Trophoblast cell (in vitro differentiated cells and primary cell): Measurements from ENCODE around the gene GMCL1.
"Not testable (repeated sequence)": the region's sequence is repeated elsewhere in the genome, so short reads cannot be mapped to it uniquely, and the experiment has no call there.

ENCODE experiments used
- DNase-seq, 2 donors: peaks; one replicate each; pipeline ENCODE4 v3.0.0-alpha.2; 2016
- H2AFZ ChIP-seq: 2 replicates; pipeline ENCODE4 v1.6.1; 2013; ENCODE audit warnings: low read length, moderate library complexity, mild to moderate bottlenecking; ENCODE audit not compliant: insufficient read depth, poor library complexity
- H2AK5ac ChIP-seq: 2 replicates; pipeline ENCODE4 v1.6.1; 2013; ENCODE audit warnings: mild to moderate bottlenecking, low read length
- H2BK120ac ChIP-seq: 2 replicates; pipeline ENCODE4 v1.6.1; 2013; ENCODE audit warnings: low read length, mild to moderate bottlenecking, moderate library complexity; ENCODE audit not compliant: insufficient read depth, poor library complexity
- H2BK12ac ChIP-seq: 2 replicates; pipeline ENCODE4 v1.6.1; 2013; ENCODE audit warnings: mild to moderate bottlenecking, low read length, moderate library complexity
- H2BK5ac ChIP-seq: 2 replicates; pipeline ENCODE4 v1.6.1; 2013; ENCODE audit warnings: low read length, low read depth, moderate library complexity, mild to moderate bottlenecking; ENCODE audit not compliant: poor library complexity
- H3K14ac ChIP-seq: 2 replicates; pipeline ENCODE4 v1.6.1; 2013; ENCODE audit warnings: mild to moderate bottlenecking, low read length
- H3K18ac ChIP-seq: 2 replicates; pipeline ENCODE4 v1.6.1; 2013; ENCODE audit warnings: mild to moderate bottlenecking, low read length
- H3K23ac ChIP-seq: 2 replicates; pipeline ENCODE4 v1.6.1; 2013; ENCODE audit warnings: low read length
- H3K27ac ChIP-seq: 2 replicates; pipeline ENCODE4 v1.5.1; 2013; ENCODE audit warnings: low read depth, mild to moderate bottlenecking, inconsistent platforms, low read length, moderate library complexity
- H3K27me3 ChIP-seq: 2 replicates; pipeline ENCODE4 v1.6.1; 2013; ENCODE audit warnings: inconsistent platforms, mild to moderate bottlenecking, low read length, moderate library complexity; ENCODE audit not compliant: insufficient read depth
- H3K36me3 ChIP-seq, 2 experiments: 1 replicate in 1 of 2; 2 replicates in 1 of 2; pipeline ENCODE4 v1.6.1; 2013; ENCODE audit warnings: low read length in 2 of 2, mild to moderate bottlenecking in 2 of 2, moderate library complexity in 1 of 2; ENCODE audit not compliant: insufficient read depth in 2 of 2, control insufficient read depth in 1 of 2
- H3K4ac ChIP-seq: 2 replicates; pipeline ENCODE4 v1.6.1; 2013; ENCODE audit warnings: low read depth, mild to moderate bottlenecking, low read length, moderate library complexity
- H3K4me1 ChIP-seq, 2 experiments: 1 replicate in 1 of 2; 2 replicates in 1 of 2; pipeline ENCODE4 v1.6.1; 2013; ENCODE audit warnings: low read length in 2 of 2, mild to moderate bottlenecking in 2 of 2, moderate library complexity in 1 of 2; ENCODE audit not compliant: insufficient read depth in 2 of 2, control insufficient read depth in 1 of 2
- H3K4me2 ChIP-seq: 2 replicates; pipeline ENCODE4 v1.6.1; 2013; ENCODE audit warnings: inconsistent platforms, mild to moderate bottlenecking, low read length, moderate library complexity
- H3K4me3 ChIP-seq: 2 replicates; pipeline ENCODE4 v1.5.1; 2013; ENCODE audit warnings: mild to moderate bottlenecking, low read depth, low read length, inconsistent platforms
- H3K79me1 ChIP-seq: one replicate; pipeline ENCODE4 v1.6.1; 2013; ENCODE audit warnings: low read length
- H3K79me2 ChIP-seq: 2 replicates; pipeline ENCODE4 v1.6.1; 2013; ENCODE audit warnings: low read length, mild to moderate bottlenecking; ENCODE audit not compliant: control insufficient read depth, insufficient read depth, poor library complexity
- H3K9ac ChIP-seq: 2 replicates; pipeline ENCODE4 v1.6.1; 2013; ENCODE audit warnings: mild to moderate bottlenecking, low read length
- H3K9me3 ChIP-seq: 2 replicates; pipeline ENCODE4 v1.6.1; 2013; ENCODE audit warnings: low read depth, mild to moderate bottlenecking, control low read depth, inconsistent platforms, low read length; ENCODE audit not compliant: insufficient read depth
- H4K12ac ChIP-seq: 2 replicates; pipeline ENCODE4 v1.6.1; 2013; ENCODE audit warnings: low read depth, mild to moderate bottlenecking, low read length, moderate library complexity
- H4K8ac ChIP-seq: 2 replicates; pipeline ENCODE4 v1.6.1; 2013; ENCODE audit warnings: low read depth, mild to moderate bottlenecking, low read length, moderate library complexity
- H4K91ac ChIP-seq: one replicate; pipeline ENCODE4 v1.6.1; 2013; ENCODE audit warnings: low read depth, mild to moderate bottlenecking, low read length, moderate library complexity
- WGBS: extraction: QIAGEN DNeasy Blood & Tissue Kit; methylation state at CpG from one replicate; pipeline ENCODE4 v1.1.7; 2013; ENCODE audit warnings: missing lambda C conversion rate; ENCODE audit not compliant: insufficient read length, insufficient coverage; ENCODE audit errors: extremely low coverage; 5-methylcytosine and 5-hydroxymethylcytosine counted together

GMCL1 gene

DNA sequence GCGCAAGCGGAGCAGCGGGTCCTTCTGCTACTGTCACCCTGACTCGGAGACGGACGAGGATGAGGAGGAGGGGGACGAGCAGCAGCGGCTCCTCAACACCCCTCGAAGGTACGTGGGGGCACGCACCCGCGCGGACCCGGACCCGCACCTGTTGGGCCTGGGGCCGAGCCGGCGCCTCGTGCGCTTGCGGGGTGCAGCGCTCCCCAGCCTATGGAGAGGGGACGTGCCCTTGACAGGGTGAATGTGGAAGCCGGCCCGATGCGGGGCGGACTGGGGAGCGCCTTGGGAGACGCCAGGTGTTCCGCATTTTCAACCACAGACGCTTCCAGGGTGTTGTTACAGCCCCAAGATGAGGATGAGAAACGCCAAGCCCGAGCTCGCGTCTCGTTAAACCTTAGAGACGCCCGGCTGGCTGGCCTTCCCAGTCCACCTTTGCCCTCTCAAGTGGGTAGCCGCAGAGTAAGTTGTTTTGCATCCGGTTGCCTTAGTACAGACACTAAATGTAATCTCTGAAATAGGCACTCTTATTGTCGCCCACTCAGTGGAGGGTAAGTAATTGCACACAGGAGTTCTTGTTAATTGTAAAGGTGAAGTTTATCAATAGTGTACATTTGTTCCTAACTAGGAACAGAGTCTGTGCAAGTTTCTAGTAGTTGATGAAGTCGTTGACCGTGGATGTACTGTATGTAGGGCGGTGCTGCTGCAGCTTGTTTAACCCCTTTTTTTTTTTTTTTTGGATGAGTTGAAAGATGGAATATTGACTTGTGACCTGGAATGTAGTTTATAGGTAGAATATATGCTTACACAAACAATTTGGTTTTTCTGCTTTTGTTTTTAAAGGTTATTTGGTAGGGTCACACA lies 815 bp downstream of the GMCL1 start:
- peak; percentile 55 to 57 for DNase-seq
- H2BK5ac ChIP-seq, result no peak overlapping the region
- no peak overlapping the region for H3K23ac ChIP-seq
- no peak overlapping the region for H2BK12ac ChIP-seq
- H3K9ac ChIP-seq, result peak overlapping the region; percentile 77
- peak overlapping the region; percentile 68 for H2AFZ ChIP-seq
- H3K4me3 ChIP-seq, result peak overlapping the region; percentile 92
- H2BK120ac ChIP-seq, result peak overlapping the region; percentile 29
- no peaks in the 10 kb centered on the region for H3K36me3 ChIP-seq
- H3K27me3 ChIP-seq, result no peaks in the 10 kb centered on the region
- H3K18ac ChIP-seq, result peak overlapping the region; percentile 15
- H4K91ac ChIP-seq, result peak overlapping the region; percentile 17
- H3K14ac ChIP-seq, result peak overlapping the region; percentile 12
- H2AK5ac ChIP-seq, result peak overlapping the region; percentile 19
- H3K4me2 ChIP-seq, result peak overlapping the region; percentile 78
- peaks cover 9% of the 10 kb centered on the region for H3K79me1 ChIP-seq
- H3K27ac ChIP-seq, result no peak overlapping the region
- H3K9me3 ChIP-seq, result no peaks in the 10 kb centered on the region
- H3K4ac ChIP-seq, result peak overlapping the region; percentile 51
- H4K12ac ChIP-seq, result peak overlapping the region; percentile 1
- H3K4me1 ChIP-seq, result peaks cover 0 to 2% of the 10 kb centered on the region in 2 experiments
- WGBS, result no CpG with 5 or more reads among the region's 45 CpGs
- peaks cover 10% of the 10 kb centered on the region for H3K79me2 ChIP-seq
- H4K8ac ChIP-seq, result no peak overlapping the region

DNA sequence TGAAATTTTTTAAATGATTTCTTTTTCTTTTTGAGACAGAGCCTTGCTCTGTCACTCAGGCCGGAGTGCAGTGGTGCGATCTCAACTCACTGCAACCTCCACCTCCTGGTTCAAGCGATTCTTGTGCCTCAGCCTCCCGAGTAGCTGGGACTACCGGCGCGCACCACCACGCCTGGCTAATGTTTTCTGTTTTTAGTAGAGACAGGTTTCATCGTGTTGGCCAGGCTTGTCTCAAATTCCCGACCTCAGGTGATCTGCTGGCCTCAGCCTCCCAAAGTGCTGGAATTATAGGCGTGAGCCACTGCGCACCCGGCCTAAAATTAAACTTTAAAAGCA lies 1.4 kb downstream of the GMCL1 start:
- H3K23ac ChIP-seq, H2AK5ac ChIP-seq, H2BK5ac ChIP-seq, H3K9ac ChIP-seq, H4K8ac ChIP-seq, H2BK12ac ChIP-seq, H3K14ac ChIP-seq, H3K36me3 ChIP-seq, H2AFZ ChIP-seq, H4K91ac ChIP-seq, H3K18ac ChIP-seq, H4K12ac ChIP-seq, H3K4me3 ChIP-seq, H3K79me1 ChIP-seq, H3K9me3 ChIP-seq, H3K4me1 ChIP-seq, H3K27me3 ChIP-seq, H3K27ac ChIP-seq, H3K4ac ChIP-seq, H2BK120ac ChIP-seq: not testable (repeated sequence)
- H3K4me2 ChIP-seq, result peak overlapping the region; percentile 48
- no CpG with 5 or more reads among the region's 13 CpGs for WGBS
- DNase-seq, result peak in 1 of 2 donors; percentile 28
- H3K79me2 ChIP-seq, result peaks cover 10% of the 10 kb centered on the region

DNA sequence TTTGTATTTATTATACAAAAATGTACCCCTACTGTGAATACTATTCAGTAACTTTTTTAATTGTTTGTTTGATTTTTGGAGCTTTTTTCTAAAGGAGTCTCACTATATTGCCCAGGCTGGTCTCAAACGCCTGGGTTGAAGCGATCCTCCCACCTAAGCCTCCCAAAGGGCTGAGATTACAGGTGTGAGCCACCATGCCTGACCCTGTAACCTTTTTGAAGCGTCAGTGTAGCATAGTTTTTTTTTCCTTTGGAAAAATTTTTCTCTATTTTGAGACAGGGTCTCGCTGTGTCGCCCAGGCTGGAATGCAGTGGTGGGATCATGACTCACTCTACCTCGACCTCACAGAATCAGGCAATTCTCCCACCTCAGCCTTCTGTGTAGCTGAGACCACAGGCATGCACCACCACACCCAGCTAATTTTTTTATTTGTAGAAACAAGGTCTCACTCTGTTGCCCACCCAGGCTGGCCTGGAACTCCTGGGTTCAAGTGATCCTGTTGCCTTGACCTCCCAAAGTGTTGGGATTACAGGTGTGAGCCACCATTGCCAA lies 2.0 kb downstream of the GMCL1 start:
- Histone ChIP-seq H3K79me1 (peaks cover 9% of the 10 kb centered on the region), H3K4me3 (no peak overlapping the region), H3K36me3 (no peaks in the 10 kb centered on the region), H3K27me3 (no peaks in the 10 kb centered on the region), H3K14ac (no peak overlapping the region), H3K9ac (no peak overlapping the region), H4K91ac (no peak overlapping the region), H3K4me2 (no peak overlapping the region), H2AFZ (no peak overlapping the region), H2BK120ac (no peak overlapping the region), H3K4me1 (peaks cover 0 to 2% of the 10 kb centered on the region in 2 experiments), H4K8ac (no peak overlapping the region), H3K23ac (no peak overlapping the region), H3K9me3 (no peaks in the 10 kb centered on the region), H3K4ac (peak overlapping the region; percentile 78), H3K79me2 (peaks cover 10% of the 10 kb centered on the region), H2AK5ac (no peak overlapping the region), H3K27ac (no peak overlapping the region), H2BK12ac (no peak overlapping the region), H4K12ac (no peak overlapping the region), H3K18ac (no peak overlapping the region), H2BK5ac (no peak overlapping the region)
- no peak for DNase-seq
- no CpG with 5 or more reads among the region's 6 CpGs for WGBS

DNA sequence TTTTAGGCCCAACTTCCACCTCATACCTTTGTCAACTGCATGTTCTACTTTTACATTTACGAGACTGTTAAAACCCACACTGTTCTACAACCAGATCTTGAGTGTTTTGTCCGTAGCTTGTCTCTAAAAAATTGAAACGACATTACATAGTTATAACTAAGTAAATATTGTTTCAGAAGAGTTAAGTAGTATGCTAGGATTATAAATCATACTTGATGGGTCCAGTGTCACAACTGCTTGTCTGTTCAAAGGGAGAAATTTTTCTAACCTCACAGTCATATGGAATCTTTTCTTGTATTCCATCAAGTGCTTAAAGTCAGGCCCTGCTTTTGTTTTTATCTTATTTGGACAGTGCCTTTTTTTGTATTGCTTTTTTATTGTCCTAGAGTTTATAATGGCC lies 4.3 kb downstream of the GMCL1 start:
- Histone ChIP-seq H3K4me3 (no peak overlapping the region), H3K4me2 (no peak overlapping the region), H3K4ac (no peak overlapping the region), H4K8ac (no peak overlapping the region), H3K9me3 (no peaks in the 10 kb centered on the region), H2AFZ (no peak overlapping the region), H3K9ac (no peak overlapping the region), H3K23ac (no peak overlapping the region), H3K79me2 (peaks cover 10% of the 10 kb centered on the region), H3K27me3 (no peaks in the 10 kb centered on the region), H3K79me1 (peaks cover 9% of the 10 kb centered on the region), H4K12ac (no peak overlapping the region), H2BK120ac (no peak overlapping the region), H2BK12ac (no peak overlapping the region), H4K91ac (no peak overlapping the region), H3K4me1 (peaks cover 0 to 2% of the 10 kb centered on the region in 2 experiments), H2AK5ac (no peak overlapping the region), H2BK5ac (no peak overlapping the region), H3K18ac (no peak overlapping the region), H3K36me3 (no peaks in the 10 kb centered on the region), H3K27ac (no peak overlapping the region), H3K14ac (no peak overlapping the region)
- DNase-seq, result no peak
- no CpG with 5 or more reads among the region's 3 CpGs for WGBS
